HepG2 (cell line): ENCODE data around the gene GALR2. TPM values are rescaled to one million over a fixed set of nuclear protein-coding genes. Genes with fewer than 3 reads are reported as not detected.

Source experiments
- CENPBD1 ChIP-seq: sonication (generic); formaldehyde crosslinking; IDR thresholded peaks from 2 replicates; pipeline ENCODE4 v1.8.0; 2022; ENCODE audit warnings: missing genetic modification reagents, low read depth, mild to moderate bottlenecking, borderline replicate concordance
- DMAP1 ChIP-seq: IDR thresholded peaks from 2 replicates; pipeline ENCODE4 v1.6.1; 2016
- DPF2 ChIP-seq: sonication (generic); formaldehyde crosslinking; IDR thresholded peaks from 2 replicates; pipeline ENCODE4 v1.4.0; 2020; ENCODE audit warnings: mild to moderate bottlenecking, low read depth, missing genetic modification reagents, borderline replicate concordance
- E2F2 ChIP-seq: sonication (generic); formaldehyde crosslinking; IDR thresholded peaks from 2 replicates; pipeline ENCODE4 v1.4.0; 2020; ENCODE audit warnings: missing genetic modification reagents, borderline replicate concordance
- EED ChIP-seq: sonication (generic); formaldehyde crosslinking; IDR thresholded peaks from 2 replicates; pipeline ENCODE4 v1.5.0; 2020; ENCODE audit warnings: mild to moderate bottlenecking, missing genetic modification reagents
- GLMP ChIP-seq: sonication (generic); formaldehyde crosslinking; IDR thresholded peaks from 2 replicates; pipeline ENCODE4 v1.9.0; 2021; ENCODE audit warnings: missing genetic modification reagents, mild to moderate bottlenecking, borderline replicate concordance
- HDAC2 ChIP-seq: sonication (generic); formaldehyde crosslinking; IDR thresholded peaks from 2 replicates; pipeline ENCODE4 v1.4.0; 2020; ENCODE audit warnings: missing genetic modification reagents
- HNRNPH1 ChIP-seq: fragments of 200-400 bp; formaldehyde crosslinking; optimal IDR thresholded peaks from 2 replicates; pipeline ENCODE3; 2017; ENCODE audit warnings: mild to moderate bottlenecking, low read depth, low read length
- IKZF1 ChIP-seq: fragments of 450-650 bp; IDR thresholded peaks from 2 replicates; pipeline ENCODE4 v1.7.1; 2016
- MAFK ChIP-seq, 2 experiments: IDR thresholded peaks in 1 of 2; conservative IDR thresholded peaks in 1 of 2; 2 replicates each; pipeline ENCODE4 v1.6.1; 2011; ENCODE audit warnings: improper control_type of control experiment in 2 of 2, low read length in 2 of 2
- MLLT10 ChIP-seq: sonication (generic); formaldehyde crosslinking; IDR thresholded peaks from 2 replicates; pipeline ENCODE4 v1.4.0; 2020; ENCODE audit warnings: missing genetic modification reagents
- MTA3 ChIP-seq: sonication (generic); formaldehyde crosslinking; IDR thresholded peaks from 2 replicates; pipeline ENCODE4 v1.4.0; 2020; ENCODE audit warnings: missing genetic modification reagents
- MTF1 ChIP-seq: sonication (generic); formaldehyde crosslinking; IDR thresholded peaks from 2 replicates; pipeline ENCODE4 v1.5.0; 2020; ENCODE audit warnings: missing genetic modification reagents
- NR2F6 ChIP-seq, 2 experiments: IDR thresholded peaks; 2 replicates each; pipeline ENCODE4 v1.6.1; 2016; ENCODE audit warnings: antibody characterized with exemption in 1 of 2, mild to moderate bottlenecking in 1 of 2
- PHB2 ChIP-seq: fragments of 450-650 bp; IDR thresholded peaks from 2 replicates; pipeline ENCODE4 v1.6.1; 2018; ENCODE audit not compliant: partially characterized antibody
- RBFOX2 ChIP-seq: fragments of 200-400 bp; formaldehyde crosslinking; IDR thresholded peaks from 2 replicates; pipeline ENCODE4 v1.6.1; 2017; ENCODE audit warnings: low read depth, mild to moderate bottlenecking, low read length
- STAG1 ChIP-seq: sonication (generic); formaldehyde crosslinking; IDR thresholded peaks from 2 replicates; pipeline ENCODE4 v1.4.0; 2020; ENCODE audit warnings: missing genetic modification reagents
- TAF15 ChIP-seq: fragments of 200-400 bp; formaldehyde crosslinking; IDR thresholded peaks from one replicate; pipeline ENCODE4 v1.6.1; 2018; ENCODE audit warnings: mild to moderate bottlenecking, low read depth, low read length; ENCODE audit not compliant: poor library complexity, severe bottlenecking
- TEF ChIP-seq: sonication (generic); formaldehyde crosslinking; IDR thresholded peaks from 2 replicates; pipeline ENCODE4 v1.5.0; 2020; ENCODE audit warnings: missing genetic modification reagents
- ZBTB37 ChIP-seq: sonication (generic); formaldehyde crosslinking; IDR thresholded peaks from 2 replicates; pipeline ENCODE4 v1.4.0; 2020; ENCODE audit warnings: mild to moderate bottlenecking, missing genetic modification reagents
- ZEB1 ChIP-seq: IDR thresholded peaks from 2 replicates; pipeline ENCODE4 v1.6.1; 2012; ENCODE audit warnings: mild to moderate bottlenecking, low read depth, inconsistent platforms; ENCODE audit not compliant: insufficient replicate concordance
- ZMAT3 ChIP-seq: sonication (generic); formaldehyde crosslinking; conservative IDR thresholded peaks from 2 replicates; pipeline ENCODE4 v1.7.0; 2021; ENCODE audit warnings: missing genetic modification reagents
- ZNF10 ChIP-seq: sonication (generic); formaldehyde crosslinking; IDR thresholded peaks from 2 replicates; pipeline ENCODE4 v1.4.0; 2020; ENCODE audit warnings: mild to moderate bottlenecking, low read depth, missing genetic modification reagents, borderline replicate concordance
- ZNF234 ChIP-seq: sonication (generic); formaldehyde crosslinking; conservative IDR thresholded peaks from 2 replicates; pipeline ENCODE4 v1.5.1; 2020; ENCODE audit warnings: mild to moderate bottlenecking, missing genetic modification reagents
- ZNF431 ChIP-seq: sonication (generic); formaldehyde crosslinking; IDR thresholded peaks from 2 replicates; pipeline ENCODE4 v1.9.0; 2022; ENCODE audit warnings: missing genetic modification reagents, low read depth, mild to moderate bottlenecking, borderline replicate concordance
- ZNF83 ChIP-seq: sonication (generic); formaldehyde crosslinking; IDR thresholded peaks from 2 replicates; pipeline ENCODE4 v1.4.0; 2020; ENCODE audit warnings: missing genetic modification reagents, mild to moderate bottlenecking, borderline replicate concordance
- ZSCAN12 ChIP-seq: sonication (generic); formaldehyde crosslinking; IDR thresholded peaks from 2 replicates; pipeline ENCODE4 v1.9.0; 2021; ENCODE audit warnings: mild to moderate bottlenecking, missing genetic modification reagents
- polyA plus RNA-seq, 8 experiments: library from polyadenylated mRNA; depleted of rRNA in 3 of 8; stranded (reverse) in 7 of 8; unstranded in 1 of 8; fragments of >200 nt; fragmentation: Illumina TruSeq in 4 of 8; extraction: Trizol in 4 of 8; gene quantifications; 2 replicates each; pipeline versions ENCODE4 v1.2.1 to v1.2.3, GENCODE V29; 2011 to 2016; ENCODE audit warnings: low read depth in 4 of 8, missing spikeins in 1 of 8, mixed read lengths in 1 of 8; ENCODE audit not compliant: insufficient read depth in 1 of 8
- total RNA-seq, 5 experiments: library from RNA; depleted of rRNA; stranded (reverse); fragments of >200 nt; fragmentation: Illumina TruSeq; extraction: Trizol; gene quantifications; 2 replicates each; pipeline ENCODE4 v1.2.3, GENCODE V29; 2016; ENCODE audit warnings: low read depth in 1 of 5

GALR2 gene
- total and polyA plus RNA-seq, 2 of the 13 experiments (the other 11 are each of a cell fraction or from before 2014, with no cell fraction given) = 0.48 to 0.58 TPM

- peak; percentile 96 for TF ChIP-seq ZNF431 (CRISPR knock-in tag)
- peak; percentile 92 for TF ChIP-seq EED (CRISPR knock-in tag)
- TF ChIP-seq ZNF234 (CRISPR knock-in tag) = 0 out of 2 replicates have a peak, but pooled peaks have one; percentile 88
- no peak for TF ChIP-seq ZBTB37 (CRISPR knock-in tag)
- no peak for TF ChIP-seq MTA3 (CRISPR knock-in tag)
- no peak for TF ChIP-seq GLMP (CRISPR knock-in tag)
- peak; percentile 98 for TF ChIP-seq RBFOX2
- no peak; the same call in 1 of the 2 replicates for TF ChIP-seq ZNF83 (CRISPR knock-in tag)
- TF ChIP-seq MLLT10 (CRISPR knock-in tag) = no peak
- peak; percentile 87; the same call in 1 of the 2 replicates for TF ChIP-seq HDAC2 (CRISPR knock-in tag)
- TF ChIP-seq HNRNPH1 = no peak
- no peak for TF ChIP-seq IKZF1
- TF ChIP-seq ZSCAN12 (CRISPR knock-in tag) = no peak; the same call in 1 of the 2 replicates
- peak; percentile 70 for TF ChIP-seq ZEB1
- TF ChIP-seq DPF2 (CRISPR knock-in tag) = no peak; the same call in 1 of the 2 replicates
- TF ChIP-seq STAG1 (CRISPR knock-in tag) = no peak; the same call in 1 of the 2 replicates
- no peak for TF ChIP-seq NR2F6 (IDR thresholded peaks at IDR 0.05)
- peak; percentile 74; the same call in 1 of the 2 replicates for TF ChIP-seq NR2F6 (CRISPR knock-in tag; IDR thresholded peaks at IDR 0.05)
- TF ChIP-seq E2F2 (CRISPR knock-in tag) = no peak
- no peak for TF ChIP-seq ZNF10
- no peak for TF ChIP-seq MAFK (conservative IDR thresholded peaks at IDR 0.05 in 1 of 2, IDR thresholded peaks at IDR 0.05 in 1 of 2; ENCODE audit: low read length in 2 of 2)
- TF ChIP-seq CENPBD1 (CRISPR knock-in tag) = peak; percentile 61; the same call in 1 of the 2 replicates
- TF ChIP-seq PHB2 = no peak
- no peak for TF ChIP-seq TEF (CRISPR knock-in tag)
- no peak for TF ChIP-seq MTF1
- TF ChIP-seq TAF15 = peak; percentile 58
- TF ChIP-seq DMAP1 (CRISPR knock-in tag) = peak; percentile 79
- peak; percentile 98 for TF ChIP-seq ZMAT3
Measured at GRCh38 chr17:76072148-76072858, 2.3 kb upstream of the GALR2 start, which contains the start of gene SRP68 (continued).
